HEK293 (cell line): Measurements from ENCODE around the gene PBX2.

ENCODE experiments used
- CTCF ChIA-PET: fragments of 350-600 bp; formaldehyde crosslinking; extraction: SDS; loops from one replicate; lab custom pipeline; 2021; ENCODE audit warnings: antibody characterized with exemption; lab: Yijun Ruan, JAX
- POLR2A ChIA-PET: fragments of 300-600 bp; formaldehyde crosslinking; extraction: SDS; loops from one replicate; lab custom pipeline; 2020; ENCODE audit warnings: antibody characterized with exemption, inconsistent platforms; lab: Yijun Ruan, JAX
- H3K27ac ChIP-seq: fragments of 200-500 bp; sonication (Bioruptor generic); 2 replicates; pipeline ENCODE4 v1.5.1; 2014; ENCODE audit warnings: low read depth, low read length, control low read depth, inconsistent platforms; ENCODE audit errors: extremely low read depth
- H3K36me3 ChIP-seq, 2 experiments: fragments of 200-500 bp in 1 of 2; sonication (Bioruptor generic) in 1 of 2; 1 replicate in 1 of 2; 2 replicates in 1 of 2; pipeline ENCODE4 v1.5.1; 2014 to 2017; ENCODE audit warnings: inconsistent platforms in 2 of 2, low read length in 2 of 2; ENCODE audit not compliant: control insufficient read depth in 2 of 2, insufficient read depth in 1 of 2
- H3K4me1 ChIP-seq: fragments of 200-500 bp; sonication (Bioruptor generic); 2 replicates; pipeline ENCODE4 v1.5.1; 2014; ENCODE audit warnings: mild to moderate bottlenecking, low read length, inconsistent platforms; ENCODE audit not compliant: control insufficient read depth, insufficient read depth
- H3K4me3 ChIP-seq: 2 replicates; pipeline ENCODE4 v1.5.1; 2011; ENCODE audit warnings: low read depth, mild to moderate bottlenecking, control low read depth, low read length, moderate library complexity
- H3K9me3 ChIP-seq: fragments of 200-500 bp; sonication (Bioruptor generic); 2 replicates; pipeline ENCODE4 v1.5.1; 2014; ENCODE audit warnings: low read depth, low read length, inconsistent platforms; ENCODE audit not compliant: control insufficient read depth, insufficient read depth
- BCL11B ChIP-seq: fragments of 450-650 bp; formaldehyde crosslinking; IDR thresholded peaks from 2 replicates; pipeline ENCODE4 v1.5.1; 2016; ENCODE audit warnings: low read depth, missing biosample characterization, missing genetic modification characterization
- SP3 ChIP-seq: fragments of 450-650 bp; formaldehyde crosslinking; IDR thresholded peaks from 2 replicates; pipeline ENCODE4 v1.5.1; 2016; ENCODE audit warnings: missing biosample characterization, missing genetic modification characterization
- TSHZ1 ChIP-seq: fragments of 450-650 bp; formaldehyde crosslinking; IDR thresholded peaks from 2 replicates; pipeline ENCODE4 v1.5.1; 2016; ENCODE audit warnings: missing biosample characterization, missing genetic modification characterization, borderline replicate concordance
- ZBTB10 ChIP-seq: fragments of 450-650 bp; formaldehyde crosslinking; IDR thresholded peaks from 2 replicates; pipeline ENCODE4 v1.5.1; 2016; ENCODE audit warnings: missing biosample characterization, missing genetic modification characterization
- ZBTB7A ChIP-seq: fragments of 450-650 bp; formaldehyde crosslinking; IDR thresholded peaks from 2 replicates; pipeline ENCODE4 v1.5.1; 2016; ENCODE audit warnings: low read depth, missing biosample characterization, missing genetic modification characterization
- ZNF184 ChIP-seq: fragments of 450-650 bp; IDR thresholded peaks from 2 replicates; pipeline ENCODE4 v1.5.1; 2018; ENCODE audit warnings: missing biosample characterization, mild to moderate bottlenecking, missing genetic modification characterization
- ZNF324 ChIP-seq: fragments of 450-650 bp; formaldehyde crosslinking; IDR thresholded peaks from 2 replicates; pipeline ENCODE4 v1.5.1; 2016; ENCODE audit warnings: missing biosample characterization, missing genetic modification characterization
- ZNF473 ChIP-seq: fragments of 450-650 bp; formaldehyde crosslinking; IDR thresholded peaks from 2 replicates; pipeline ENCODE4 v1.5.1; 2017; ENCODE audit warnings: missing biosample characterization, missing genetic modification characterization
- ZNF529 ChIP-seq: fragments of 450-650 bp; formaldehyde crosslinking; IDR thresholded peaks from 2 replicates; pipeline ENCODE4 v1.5.1; 2017; ENCODE audit warnings: missing genetic modification characterization, missing biosample characterization; ENCODE audit not compliant: insufficient replicate concordance
- ZNF785 ChIP-seq: fragments of 450-650 bp; formaldehyde crosslinking; IDR thresholded peaks from 2 replicates; pipeline ENCODE4 v1.5.1; 2016; ENCODE audit warnings: missing biosample characterization, missing genetic modification characterization
- TF ChIP-seq, protein P1 (sequence below): fragments of 450-650 bp; formaldehyde crosslinking; conservative IDR thresholded peaks from 2 replicates; pipeline ENCODE4 v1.5.1; 2016; ENCODE audit warnings: low read depth, missing biosample characterization, missing genetic modification characterization
- TF ChIP-seq, protein P2 (sequence below): fragments of 450-650 bp; formaldehyde crosslinking; IDR thresholded peaks from 2 replicates; pipeline ENCODE4 v1.5.1; 2016; ENCODE audit warnings: missing biosample characterization, missing genetic modification characterization, borderline replicate concordance

The PBX2 gene

DNA sequence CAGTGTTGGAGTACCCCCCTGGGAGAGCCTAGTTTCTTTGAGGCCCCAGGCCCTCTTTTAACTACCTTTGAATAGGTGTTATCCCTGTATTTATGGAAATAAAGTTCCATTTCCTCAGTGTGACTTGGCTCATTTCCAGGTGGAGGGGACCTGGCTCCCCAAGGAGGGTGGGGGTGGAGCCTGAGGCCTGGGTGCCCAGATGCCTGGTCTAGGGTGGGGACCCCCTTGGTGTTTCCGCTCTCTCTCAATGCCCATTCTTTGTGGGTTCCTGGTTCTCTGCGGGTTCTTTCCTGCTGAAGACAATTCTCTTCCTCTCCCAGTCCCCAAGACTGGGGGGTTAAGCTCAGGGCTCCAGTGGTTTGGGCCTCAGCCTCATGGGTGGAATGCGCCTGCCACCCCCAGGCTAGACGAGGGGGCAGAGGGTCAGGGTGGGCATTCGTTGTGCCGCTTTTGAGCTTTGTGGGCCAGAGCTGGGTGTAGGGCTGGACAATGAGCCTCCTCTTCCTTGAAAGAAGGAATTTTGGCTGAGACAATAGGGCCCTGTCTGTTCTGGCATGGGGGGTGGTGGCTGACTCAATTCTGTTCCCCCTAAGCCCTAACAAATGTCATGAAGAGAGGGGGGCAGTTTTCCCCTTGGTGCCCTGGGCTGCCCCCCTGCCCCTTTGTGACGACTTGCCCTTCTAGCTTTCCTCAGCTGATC is 26.3 kb downstream of the PBX2 start (continued):
- TF ChIP-seq, protein P1, sequence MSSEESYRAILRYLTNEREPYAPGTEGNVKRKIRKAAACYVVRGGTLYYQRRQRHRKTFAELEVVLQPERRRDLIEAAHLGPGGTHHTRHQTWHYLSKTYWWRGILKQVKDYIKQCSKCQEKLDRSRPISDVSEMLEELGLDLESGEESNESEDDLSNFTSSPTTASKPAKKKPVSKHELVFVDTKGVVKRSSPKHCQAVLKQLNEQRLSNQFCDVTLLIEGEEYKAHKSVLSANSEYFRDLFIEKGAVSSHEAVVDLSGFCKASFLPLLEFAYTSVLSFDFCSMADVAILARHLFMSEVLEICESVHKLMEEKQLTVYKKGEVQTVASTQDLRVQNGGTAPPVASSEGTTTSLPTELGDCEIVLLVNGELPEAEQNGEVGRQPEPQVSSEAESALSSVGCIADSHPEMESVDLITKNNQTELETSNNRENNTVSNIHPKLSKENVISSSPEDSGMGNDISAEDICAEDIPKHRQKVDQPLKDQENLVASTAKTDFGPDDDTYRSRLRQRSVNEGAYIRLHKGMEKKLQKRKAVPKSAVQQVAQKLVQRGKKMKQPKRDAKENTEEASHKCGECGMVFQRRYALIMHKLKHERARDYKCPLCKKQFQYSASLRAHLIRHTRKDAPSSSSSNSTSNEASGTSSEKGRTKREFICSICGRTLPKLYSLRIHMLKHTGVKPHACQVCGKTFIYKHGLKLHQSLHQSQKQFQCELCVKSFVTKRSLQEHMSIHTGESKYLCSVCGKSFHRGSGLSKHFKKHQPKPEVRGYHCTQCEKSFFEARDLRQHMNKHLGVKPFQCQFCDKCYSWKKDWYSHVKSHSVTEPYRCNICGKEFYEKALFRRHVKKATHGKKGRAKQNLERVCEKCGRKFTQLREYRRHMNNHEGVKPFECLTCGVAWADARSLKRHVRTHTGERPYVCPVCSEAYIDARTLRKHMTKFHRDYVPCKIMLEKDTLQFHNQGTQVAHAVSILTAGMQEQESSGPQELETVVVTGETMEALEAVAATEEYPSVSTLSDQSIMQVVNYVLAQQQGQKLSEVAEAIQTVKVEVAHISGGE (tag by site-specific recombination) = no peak
- TF ChIP-seq ZBTB10 (tag by site-specific recombination) (no peak), ZNF324 (no peak), ZBTB7A (tag by site-specific recombination) (no peak), ZNF785 (tag by site-specific recombination) (no peak), SP3 (tag by site-specific recombination) (no peak), ZNF184 (tag by site-specific recombination) (no peak), ZNF473 (tag by site-specific recombination) (no peak)
- TF ChIP-seq, protein P2, sequence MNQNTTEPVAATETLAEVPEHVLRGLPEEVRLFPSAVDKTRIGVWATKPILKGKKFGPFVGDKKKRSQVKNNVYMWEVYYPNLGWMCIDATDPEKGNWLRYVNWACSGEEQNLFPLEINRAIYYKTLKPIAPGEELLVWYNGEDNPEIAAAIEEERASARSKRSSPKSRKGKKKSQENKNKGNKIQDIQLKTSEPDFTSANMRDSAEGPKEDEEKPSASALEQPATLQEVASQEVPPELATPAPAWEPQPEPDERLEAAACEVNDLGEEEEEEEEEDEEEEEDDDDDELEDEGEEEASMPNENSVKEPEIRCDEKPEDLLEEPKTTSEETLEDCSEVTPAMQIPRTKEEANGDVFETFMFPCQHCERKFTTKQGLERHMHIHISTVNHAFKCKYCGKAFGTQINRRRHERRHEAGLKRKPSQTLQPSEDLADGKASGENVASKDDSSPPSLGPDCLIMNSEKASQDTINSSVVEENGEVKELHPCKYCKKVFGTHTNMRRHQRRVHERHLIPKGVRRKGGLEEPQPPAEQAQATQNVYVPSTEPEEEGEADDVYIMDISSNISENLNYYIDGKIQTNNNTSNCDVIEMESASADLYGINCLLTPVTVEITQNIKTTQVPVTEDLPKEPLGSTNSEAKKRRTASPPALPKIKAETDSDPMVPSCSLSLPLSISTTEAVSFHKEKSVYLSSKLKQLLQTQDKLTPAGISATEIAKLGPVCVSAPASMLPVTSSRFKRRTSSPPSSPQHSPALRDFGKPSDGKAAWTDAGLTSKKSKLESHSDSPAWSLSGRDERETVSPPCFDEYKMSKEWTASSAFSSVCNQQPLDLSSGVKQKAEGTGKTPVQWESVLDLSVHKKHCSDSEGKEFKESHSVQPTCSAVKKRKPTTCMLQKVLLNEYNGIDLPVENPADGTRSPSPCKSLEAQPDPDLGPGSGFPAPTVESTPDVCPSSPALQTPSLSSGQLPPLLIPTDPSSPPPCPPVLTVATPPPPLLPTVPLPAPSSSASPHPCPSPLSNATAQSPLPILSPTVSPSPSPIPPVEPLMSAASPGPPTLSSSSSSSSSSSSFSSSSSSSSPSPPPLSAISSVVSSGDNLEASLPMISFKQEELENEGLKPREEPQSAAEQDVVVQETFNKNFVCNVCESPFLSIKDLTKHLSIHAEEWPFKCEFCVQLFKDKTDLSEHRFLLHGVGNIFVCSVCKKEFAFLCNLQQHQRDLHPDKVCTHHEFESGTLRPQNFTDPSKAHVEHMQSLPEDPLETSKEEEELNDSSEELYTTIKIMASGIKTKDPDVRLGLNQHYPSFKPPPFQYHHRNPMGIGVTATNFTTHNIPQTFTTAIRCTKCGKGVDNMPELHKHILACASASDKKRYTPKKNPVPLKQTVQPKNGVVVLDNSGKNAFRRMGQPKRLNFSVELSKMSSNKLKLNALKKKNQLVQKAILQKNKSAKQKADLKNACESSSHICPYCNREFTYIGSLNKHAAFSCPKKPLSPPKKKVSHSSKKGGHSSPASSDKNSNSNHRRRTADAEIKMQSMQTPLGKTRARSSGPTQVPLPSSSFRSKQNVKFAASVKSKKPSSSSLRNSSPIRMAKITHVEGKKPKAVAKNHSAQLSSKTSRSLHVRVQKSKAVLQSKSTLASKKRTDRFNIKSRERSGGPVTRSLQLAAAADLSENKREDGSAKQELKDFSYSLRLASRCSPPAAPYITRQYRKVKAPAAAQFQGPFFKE = no peak

DNA sequence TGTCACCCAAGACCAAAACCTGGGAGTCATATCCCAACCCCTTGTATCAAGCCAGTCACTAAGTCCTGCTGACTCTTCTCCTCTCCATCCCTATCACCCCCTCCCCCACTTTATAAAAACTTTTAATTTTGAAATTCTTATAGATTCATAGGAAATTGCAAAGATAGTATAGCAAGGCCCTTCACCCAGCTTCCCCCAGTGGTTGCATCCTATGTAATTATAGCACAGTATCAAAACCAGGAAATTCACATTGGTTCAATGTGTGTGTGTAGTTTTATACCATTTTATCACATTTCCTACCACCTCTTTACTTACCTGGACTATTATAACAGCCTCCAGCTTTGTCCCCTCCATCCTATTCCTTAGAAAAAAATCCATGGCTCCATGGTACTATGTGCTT is 31.9 kb downstream of the PBX2 start:
- H3K36me3 ChIP-seq = peaks cover 29 to 54% of the 10 kb centered on the region in 2 experiments
- CTCF ChIA-PET = interaction anchor here (0.6 to 1.4 kb wide), 4 partner anchors 25 to 39 kb away, joined by 3 to 5 read pairs (median 3); no protein-coding TSS in a partner anchor
- POLR2A ChIA-PET = interaction anchor here (1.1 to 1.4 kb wide), 3 partner anchors 30 to 82 kb away, joined by 3 to 5 read pairs (median 4); partner anchors contain the start of gene ATF6B
- H3K9me3 ChIP-seq = no peaks in the 10 kb centered on the region
- no peak overlapping the region for H3K27ac ChIP-seq
- H3K4me1 ChIP-seq = no peaks in the 10 kb centered on the region
- TF ChIP-seq TSHZ1 (tag by site-specific recombination) (no peak), BCL11B (tag by site-specific recombination) (no peak), ZNF529 (tag by site-specific recombination) (peak; percentile 100)
- TF ChIP-seq, all 188 proteins: peak for 1
- no peak overlapping the region for H3K4me3 ChIP-seq
